Panc1 (cell line): ENCODE measurements around the gene OSBPL8.

ENCODE experiments used
- CTCF ChIP-seq: fragments of 450-650 bp; IDR thresholded peaks from 2 replicates; pipeline ENCODE4 v1.5.1; 2017; ENCODE audit warnings: mild to moderate bottlenecking
- POLR2AphosphoS5 ChIP-seq: IDR thresholded peaks from 2 replicates; pipeline ENCODE4 v1.6.1; 2012; ENCODE audit warnings: mild to moderate bottlenecking, low read depth, low read length, moderate library complexity
- REST ChIP-seq, 2 experiments: IDR thresholded peaks; 2 replicates each; pipeline ENCODE4 v1.6.1; 2011 to 2012; ENCODE audit warnings: low read depth in 2 of 2, control low read depth in 1 of 2, low read length in 1 of 2, mild to moderate bottlenecking in 1 of 2, moderate library complexity in 1 of 2; ENCODE audit not compliant: insufficient read depth in 1 of 2
- SIN3A ChIP-seq: IDR thresholded peaks from 2 replicates; pipeline ENCODE4 v1.6.1; 2012; ENCODE audit warnings: low read depth, mild to moderate bottlenecking, low read length, moderate library complexity, borderline replicate concordance; ENCODE audit not compliant: insufficient read depth
- TCF7L2 ChIP-seq: IDR thresholded peaks from 2 replicates; pipeline ENCODE4 v1.6.1; 2011; ENCODE audit warnings: mild to moderate bottlenecking, low read depth, low read length, inconsistent platforms

- no peak for TF ChIP-seq CTCF
- no peak for TF ChIP-seq POLR2AphosphoS5
- TF ChIP-seq REST (IDR thresholded peaks at IDR 0.05; ENCODE audit: insufficient read depth in 1 of 2, low read depth in 2 of 2, low read length in 1 of 2): no peak
- no peak for TF ChIP-seq TCF7L2
- no peak for TF ChIP-seq SIN3A
Measured at GRCh38 chr12:76608070-76608469, 48.5 kb upstream of the OSBPL8 start.
